ENCODE measurements around the gene DDAH1. TPM values are rescaled to one million over a fixed set of nuclear protein-coding genes. Genes with fewer than 3 reads are reported as not detected.

DDAH1 gene
- total and polyA plus RNA-seq, 2 donors (not counting 3 experiments of a cell fraction or from before 2014, with no cell fraction given), result 44.0 to 75.2 TPM

- FAIRE-seq (no peak), DNase-seq (ENCODE audit: low read depth, low spot score) (no peak)
- Histone ChIP-seq H3K27me3 (ENCODE audit: control insufficient read depth in 2 of 2, insufficient read depth in 2 of 2, low read length in 2 of 2) (no peaks in the 10 kb centered on the region), H3K79me2 (ENCODE audit: control insufficient read depth, insufficient read depth, low read length) (peaks cover 62% of the 10 kb centered on the region), H3K9me1 (replicated peaks; ENCODE audit: control insufficient read depth, extremely low read depth, insufficient read depth, low read length) (no peaks in the 10 kb centered on the region), H3K4me3 (replicated peaks in 1 of 3; ENCODE audit: insufficient read depth in 1 of 3, low read depth in 1 of 3, low read length in 3 of 3) (no peak overlapping the region), H3K4me2 (ENCODE audit: insufficient read depth, low read length) (no peak overlapping the region), H3K9ac (replicated peaks; ENCODE audit: extremely low read depth, insufficient read depth, low read length) (no peak overlapping the region), H3K4me1 (ENCODE audit: control insufficient read depth, extremely low read depth, insufficient read depth, low read length) (peaks cover 40% of the 10 kb centered on the region), H4K20me1 (replicated peaks; ENCODE audit: control insufficient read depth, extremely low read depth, insufficient read depth, low read length) (no peaks in the 10 kb centered on the region), H3K9me3 (replicated peaks; ENCODE audit: control insufficient read depth, insufficient read depth, low read length) (no peaks in the 10 kb centered on the region), H2AFZ (ENCODE audit: low read depth, low read length) (no peak overlapping the region), H3K27ac (ENCODE audit: insufficient read depth, low read depth, low read length) (no peak overlapping the region), H3K36me3 (ENCODE audit: control insufficient read depth in 2 of 2, extremely low read depth in 1 of 2, insufficient read depth in 2 of 2, low read length in 2 of 2) (no peaks in the 10 kb centered on the region)
- ChIA-PET POLR2A (interaction anchor here (1.0 kb wide), 1 partner anchor 96 kb away, joined by 3 read pairs; no protein-coding TSS in a partner anchor), CTCF (interaction anchor here (1.0 to 3.9 kb wide), 8 partner anchors 9 to 111 kb away, joined by 3 to 18 read pairs (median 5); partner anchors contain the start of gene C1orf52)
- TF ChIP-seq EZH2 (IDR thresholded peaks at IDR 0.05; ENCODE audit: borderline replicate concordance, low read depth, low read length, severe bottlenecking) (no peak), MYC (IDR thresholded peaks at IDR 0.05; ENCODE audit: low read depth, low read length) (no peak), JUN (IDR thresholded peaks at IDR 0.05; ENCODE audit: borderline replicate concordance, insufficient read depth, insufficient read length, low read depth) (no peak), POLR2AphosphoS5 (IDR thresholded peaks at IDR 0.05; ENCODE audit: insufficient read depth, low read depth, low read length) (no peak), GATA2 (IDR thresholded peaks at IDR 0.05; ENCODE audit: insufficient read depth, insufficient read length, low read depth, low read length) (no peak), FOS (IDR thresholded peaks at IDR 0.05; ENCODE audit: borderline replicate concordance, insufficient read depth, low read length) (no peak), POLR2A (IDR thresholded peaks at IDR 0.05; ENCODE audit: low read depth, low read length) (no peak)
- TF ChIP-seq, protein P1, sequence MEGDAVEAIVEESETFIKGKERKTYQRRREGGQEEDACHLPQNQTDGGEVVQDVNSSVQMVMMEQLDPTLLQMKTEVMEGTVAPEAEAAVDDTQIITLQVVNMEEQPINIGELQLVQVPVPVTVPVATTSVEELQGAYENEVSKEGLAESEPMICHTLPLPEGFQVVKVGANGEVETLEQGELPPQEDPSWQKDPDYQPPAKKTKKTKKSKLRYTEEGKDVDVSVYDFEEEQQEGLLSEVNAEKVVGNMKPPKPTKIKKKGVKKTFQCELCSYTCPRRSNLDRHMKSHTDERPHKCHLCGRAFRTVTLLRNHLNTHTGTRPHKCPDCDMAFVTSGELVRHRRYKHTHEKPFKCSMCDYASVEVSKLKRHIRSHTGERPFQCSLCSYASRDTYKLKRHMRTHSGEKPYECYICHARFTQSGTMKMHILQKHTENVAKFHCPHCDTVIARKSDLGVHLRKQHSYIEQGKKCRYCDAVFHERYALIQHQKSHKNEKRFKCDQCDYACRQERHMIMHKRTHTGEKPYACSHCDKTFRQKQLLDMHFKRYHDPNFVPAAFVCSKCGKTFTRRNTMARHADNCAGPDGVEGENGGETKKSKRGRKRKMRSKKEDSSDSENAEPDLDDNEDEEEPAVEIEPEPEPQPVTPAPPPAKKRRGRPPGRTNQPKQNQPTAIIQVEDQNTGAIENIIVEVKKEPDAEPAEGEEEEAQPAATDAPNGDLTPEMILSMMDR (IDR thresholded peaks at IDR 0.05; ENCODE audit: extremely low read depth in 1 of 2, insufficient read depth in 1 of 2, low read depth in 1 of 2, low read length in 2 of 2), result no peak
- TF ChIP-seq, protein P2, sequence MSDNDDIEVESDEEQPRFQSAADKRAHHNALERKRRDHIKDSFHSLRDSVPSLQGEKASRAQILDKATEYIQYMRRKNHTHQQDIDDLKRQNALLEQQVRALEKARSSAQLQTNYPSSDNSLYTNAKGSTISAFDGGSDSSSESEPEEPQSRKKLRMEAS (IDR thresholded peaks at IDR 0.05; ENCODE audit: insufficient read depth, insufficient read length), result no peak
- dilution Hi-C loops (cut with MboI; ENCODE audit: extremely low pct_ligation_motif_present, low sequenced_read_pairs) (no loop called here), intact Hi-C loops (cut with micrococcal nuclease) (no loop called here)
- no TSS peak for BruUV-seq (replicated peaks)
Measured at GRCh38 chr1:85371021-85371420, 93.9 kb downstream of the DDAH1 start.
